Vagina (tissue), 2 donors: ENCODE data around the gene TTC7B. TPM values are rescaled to one million over a fixed set of nuclear protein-coding genes. Genes with fewer than 3 reads are reported as not detected.

Experiments
- DNase-seq, 2 donors: peaks; one replicate each; pipeline ENCODE4 v3.0.0-alpha.2; 2017; ENCODE audit errors: extremely low spot score in 2 of 2
- H3K27ac ChIP-seq: fragments of 200-600 bp; sonication (generic); one replicate; pipeline ENCODE4 v1.5.1; 2019
- H3K27me3 ChIP-seq: fragments of 200-600 bp; sonication (generic); one replicate; pipeline ENCODE4 v1.5.1; 2019
- H3K36me3 ChIP-seq, 2 donors: fragments of 200-600 bp; sonication (generic); one replicate each; pipeline ENCODE4 v1.5.1; 2017 to 2019
- H3K4me1 ChIP-seq: fragments of 200-600 bp; sonication (generic); one replicate; pipeline ENCODE4 v1.5.1; 2019
- H3K4me3 ChIP-seq, 2 donors: fragments of 200-600 bp; sonication (generic); 1 replicate in 1 of 2; 2 replicates in 1 of 2; pipeline ENCODE4 v1.5.1; 2016 to 2019
- H3K9me3 ChIP-seq: fragments of 200-600 bp; sonication (generic); one replicate; pipeline ENCODE4 v1.5.1; 2019
- POLR2A ChIP-seq, 2 donors: fragments of 450-650 bp; IDR thresholded peaks; one replicate each; pipeline ENCODE4 v1.6.1; 2017; ENCODE audit warnings: antibody characterized with exemption in 2 of 2, mild to moderate bottlenecking in 2 of 2, moderate library complexity in 2 of 2
- POLR2AphosphoS5 ChIP-seq, 2 donors: sonication (generic); formaldehyde crosslinking; IDR thresholded peaks; one replicate each; pipeline ENCODE4 v1.9.0; 2017; ENCODE audit warnings: antibody characterized with exemption in 2 of 2, mild to moderate bottlenecking in 2 of 2, low read depth in 1 of 2; ENCODE audit not compliant: insufficient read depth in 1 of 2
- intact Hi-C: fragments of 100-400 bp; cut with DNase I; formaldehyde crosslinking; loops from one replicate; pipeline ENCODE4 v1.15.1; 2023
- total RNA-seq: library from RNA; depleted of rRNA; stranded (reverse); fragments of >200 nt; gene quantifications from one replicate; pipeline ENCODE4 v1.2.3, GENCODE V29; 2016
- TF ChIP-seq, protein P1 (sequence below), 3 experiments: fragments of 450-650 bp in 2 of 3; fragments of 200-600 bp in 1 of 3; sonication (generic) in 1 of 3; IDR thresholded peaks; one replicate each; pipeline ENCODE4 v1.5.1; 2017 to 2019; ENCODE audit warnings: antibody characterized with exemption in 3 of 3, mild to moderate bottlenecking in 2 of 3, moderate library complexity in 2 of 3

The TTC7B gene
- total RNA-seq, 1 donor from 2014 or later = 56.0 TPM

- H3K4me3 ChIP-seq = no peak overlapping the region
- DNase-seq = no peak
- no peaks in the 10 kb centered on the region for H3K9me3 ChIP-seq
- TF ChIP-seq POLR2AphosphoS5 (IDR thresholded peaks at IDR 0.05; ENCODE audit: insufficient read depth in 1 of 2, low read depth in 1 of 2) = no peak
- TF ChIP-seq, protein P1, sequence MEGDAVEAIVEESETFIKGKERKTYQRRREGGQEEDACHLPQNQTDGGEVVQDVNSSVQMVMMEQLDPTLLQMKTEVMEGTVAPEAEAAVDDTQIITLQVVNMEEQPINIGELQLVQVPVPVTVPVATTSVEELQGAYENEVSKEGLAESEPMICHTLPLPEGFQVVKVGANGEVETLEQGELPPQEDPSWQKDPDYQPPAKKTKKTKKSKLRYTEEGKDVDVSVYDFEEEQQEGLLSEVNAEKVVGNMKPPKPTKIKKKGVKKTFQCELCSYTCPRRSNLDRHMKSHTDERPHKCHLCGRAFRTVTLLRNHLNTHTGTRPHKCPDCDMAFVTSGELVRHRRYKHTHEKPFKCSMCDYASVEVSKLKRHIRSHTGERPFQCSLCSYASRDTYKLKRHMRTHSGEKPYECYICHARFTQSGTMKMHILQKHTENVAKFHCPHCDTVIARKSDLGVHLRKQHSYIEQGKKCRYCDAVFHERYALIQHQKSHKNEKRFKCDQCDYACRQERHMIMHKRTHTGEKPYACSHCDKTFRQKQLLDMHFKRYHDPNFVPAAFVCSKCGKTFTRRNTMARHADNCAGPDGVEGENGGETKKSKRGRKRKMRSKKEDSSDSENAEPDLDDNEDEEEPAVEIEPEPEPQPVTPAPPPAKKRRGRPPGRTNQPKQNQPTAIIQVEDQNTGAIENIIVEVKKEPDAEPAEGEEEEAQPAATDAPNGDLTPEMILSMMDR (IDR thresholded peaks at IDR 0.05) = no peak
- TF ChIP-seq POLR2A (IDR thresholded peaks at IDR 0.05) = no peak
- no peak overlapping the region for H3K27ac ChIP-seq
- H3K4me1 ChIP-seq = peaks cover 15% of the 10 kb centered on the region
- H3K36me3 ChIP-seq = no peaks in the 10 kb centered on the region
- no peaks in the 10 kb centered on the region for H3K27me3 ChIP-seq
- intact Hi-C loops = no loop called here
These were observed 262.3 kb downstream of the TTC7B start for GRCh38 chr14:90553921-90554336.

- no peak overlapping the region for H3K4me3 ChIP-seq
- intact Hi-C loops = no loop called here
- H3K4me1 ChIP-seq = peaks cover 15% of the 10 kb centered on the region
- H3K27ac ChIP-seq = no peak overlapping the region
- H3K9me3 ChIP-seq = no peaks in the 10 kb centered on the region
- no peaks in the 10 kb centered on the region for H3K27me3 ChIP-seq
- H3K36me3 ChIP-seq = no peaks in the 10 kb centered on the region
- TF ChIP-seq, protein P1 (IDR thresholded peaks at IDR 0.05) = no peak
- TF ChIP-seq POLR2A (IDR thresholded peaks at IDR 0.05) (no peak), POLR2AphosphoS5 (IDR thresholded peaks at IDR 0.05; ENCODE audit: insufficient read depth in 1 of 2, low read depth in 1 of 2) (no peak)
- no peak for DNase-seq
These were observed 262.8 kb downstream of the TTC7B start for GRCh38 chr14:90553298-90553920.

DNA sequence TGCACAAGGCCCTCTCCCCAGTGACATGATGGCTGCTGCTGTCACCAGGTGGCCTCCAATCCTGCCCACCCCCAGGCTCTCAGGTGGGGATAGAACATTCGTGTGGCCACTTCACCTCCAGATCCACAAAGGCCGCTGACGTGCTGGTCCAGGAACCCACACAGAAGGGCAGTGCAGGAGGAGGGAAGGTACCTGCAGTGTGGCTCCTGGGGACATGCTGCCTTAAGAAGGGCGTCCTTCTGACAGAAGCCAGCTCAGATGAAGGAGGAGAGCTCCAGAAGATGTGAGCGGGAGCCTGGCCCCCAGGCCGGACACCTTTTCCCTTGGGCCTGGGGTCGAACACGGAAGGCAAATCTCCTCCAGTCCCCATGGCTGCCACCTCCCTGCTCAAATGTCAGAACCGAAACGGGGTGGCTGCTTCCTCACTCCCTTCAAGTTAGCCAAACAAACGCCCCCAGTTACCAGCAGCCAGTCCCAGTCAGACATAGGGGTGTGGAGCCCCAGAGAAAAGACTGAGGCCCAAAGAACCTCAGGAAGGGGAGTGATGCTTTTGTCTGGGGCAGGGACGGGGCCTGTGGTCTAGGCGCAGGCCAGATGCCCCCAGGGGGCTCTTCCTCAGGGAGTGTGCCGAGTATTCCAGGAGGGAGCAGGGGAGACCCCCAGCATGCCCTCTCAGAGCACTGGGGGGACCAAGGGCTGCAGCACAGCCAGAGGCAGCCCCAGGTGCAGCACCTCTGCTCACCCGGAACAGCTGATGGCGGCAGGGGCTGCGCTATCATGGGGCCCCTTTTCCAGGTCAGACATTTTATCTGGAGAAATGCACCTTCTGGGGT, 263.5 kb downstream of the TTC7B start:
- no peaks in the 10 kb centered on the region for H3K27me3 ChIP-seq
- no peaks in the 10 kb centered on the region for H3K9me3 ChIP-seq
- TF ChIP-seq, protein P1 (IDR thresholded peaks at IDR 0.05) = no peak
- TF ChIP-seq POLR2AphosphoS5 (IDR thresholded peaks at IDR 0.05; ENCODE audit: insufficient read depth in 1 of 2, low read depth in 1 of 2) (no peak), POLR2A (IDR thresholded peaks at IDR 0.05) (no peak)
- DNase-seq = no peak
- peaks cover 15% of the 10 kb centered on the region for H3K4me1 ChIP-seq
- intact Hi-C loops = no loop called here
- no peaks in the 10 kb centered on the region for H3K36me3 ChIP-seq
- H3K4me3 ChIP-seq = no peak overlapping the region
- H3K27ac ChIP-seq = no peak overlapping the region

- intact Hi-C loops = no loop called here
These were observed 264.3 kb downstream of the TTC7B start for GRCh38 chr14:90551733-90552464.

More at GRCh38 chr14:90551733-90552464, 264.3 kb downstream of the TTC7B start:
- Histone ChIP-seq H3K9me3 (no peaks in the 10 kb centered on the region), H3K27me3 (no peaks in the 10 kb centered on the region), H3K27ac (no peak overlapping the region), H3K4me1 (peaks cover 15% of the 10 kb centered on the region), H3K36me3 (no peaks in the 10 kb centered on the region), H3K4me3 (no peak overlapping the region)
- no peak for DNase-seq
- TF ChIP-seq POLR2AphosphoS5 (IDR thresholded peaks at IDR 0.05; ENCODE audit: insufficient read depth in 1 of 2, low read depth in 1 of 2) (no peak), POLR2A (IDR thresholded peaks at IDR 0.05) (no peak)
- TF ChIP-seq, protein P1 (IDR thresholded peaks at IDR 0.05) = no peak
